NCI-H774 (cell line): ENCODE data around the gene CENPF.
"Not testable (repeated sequence)": the region's sequence is repeated elsewhere in the genome, so short reads cannot be mapped to it uniquely, and the experiment has no call there.

ENCODE experiments used
- DNase-seq: peaks from one replicate; lab custom pipeline; 2025; lab: John Stamatoyannopoulos, UW

The CENPF gene

GRCh38 chr1:214662223-214662785 is 59.3 kb downstream of the CENPF start:
- no peak for DNase-seq

- DNase-seq = no peak
These were observed 61.8 kb downstream of the CENPF start for GRCh38 chr1:214664651-214665433.

- DNase-seq = no peak
These were observed 62.7 kb downstream of the CENPF start for GRCh38 chr1:214665606-214666110.

GRCh38 chr1:214666674-214667073 is 63.7 kb downstream of the CENPF start:
- DNase-seq = no peak

GRCh38 chr1:214670098-214670497 is 67.1 kb downstream of the CENPF start:
- no peak for DNase-seq

- DNase-seq = not testable (repeated sequence)
These were observed 70.0 kb downstream of the CENPF start for GRCh38 chr1:214673029-214673428.

- DNase-seq = no peak
These were observed 70.6 kb downstream of the CENPF start for GRCh38 chr1:214673576-214673975.

- DNase-seq = not testable (repeated sequence)
These were observed 72.5 kb downstream of the CENPF start for GRCh38 chr1:214675524-214675923.

GRCh38 chr1:214676747-214677146 is 73.8 kb downstream of the CENPF start:
- no peak for DNase-seq

GRCh38 chr1:214677945-214678344 is 75.0 kb downstream of the CENPF start:
- no peak for DNase-seq

- DNase-seq = no peak
These were observed 75.4 kb downstream of the CENPF start for GRCh38 chr1:214678386-214678785.

- DNase-seq = no peak
These were observed 80.6 kb downstream of the CENPF start for GRCh38 chr1:214683621-214684020.

- DNase-seq = no peak
These were observed 82.9 kb downstream of the CENPF start for GRCh38 chr1:214685906-214686305.

- no peak for DNase-seq
These were observed 83.5 kb downstream of the CENPF start for GRCh38 chr1:214686497-214686896.

GRCh38 chr1:214688891-214689290 is 85.9 kb downstream of the CENPF start:
- no peak for DNase-seq

- DNase-seq = no peak
These were observed 91.8 kb downstream of the CENPF start for GRCh38 chr1:214694769-214695168.

- no peak for DNase-seq
These were observed 95.6 kb downstream of the CENPF start for GRCh38 chr1:214698559-214698958.

GRCh38 chr1:214700437-214700836 is 97.4 kb downstream of the CENPF start:
- DNase-seq = no peak

GRCh38 chr1:214702556-214702955 is 99.6 kb downstream of the CENPF start:
- no peak for DNase-seq

GRCh38 chr1:214707306-214708087 is 104.5 kb downstream of the CENPF start:
- DNase-seq = no peak

- no peak for DNase-seq
These were observed 105.4 kb downstream of the CENPF start for GRCh38 chr1:214708321-214708955.

GRCh38 chr1:214709241-214709640 is 106.2 kb downstream of the CENPF start:
- DNase-seq = no peak
